ENCODE results near the gene CROCC.

Gene CROCC

DNA sequence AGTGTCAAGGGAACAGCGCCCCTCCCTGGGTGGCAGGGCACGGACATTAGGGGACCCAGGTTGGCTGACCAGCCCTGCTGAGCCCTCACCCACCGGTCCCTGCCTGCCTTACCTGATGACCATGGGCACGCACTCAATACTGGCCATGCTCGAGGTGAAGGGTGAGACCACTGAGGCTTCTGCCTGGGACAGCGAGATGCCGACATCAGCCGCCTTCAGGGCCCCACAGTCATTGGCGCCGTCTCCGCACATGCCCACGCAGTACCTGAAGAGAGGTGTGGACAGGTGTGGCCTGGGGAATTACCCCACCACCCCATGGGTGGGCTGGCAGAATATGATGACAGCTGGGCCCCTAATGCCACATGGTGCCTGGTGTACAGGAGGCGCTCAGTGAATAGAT, 66.5 kb downstream of the CROCC start:
- no peak for DNase-seq

DNA sequence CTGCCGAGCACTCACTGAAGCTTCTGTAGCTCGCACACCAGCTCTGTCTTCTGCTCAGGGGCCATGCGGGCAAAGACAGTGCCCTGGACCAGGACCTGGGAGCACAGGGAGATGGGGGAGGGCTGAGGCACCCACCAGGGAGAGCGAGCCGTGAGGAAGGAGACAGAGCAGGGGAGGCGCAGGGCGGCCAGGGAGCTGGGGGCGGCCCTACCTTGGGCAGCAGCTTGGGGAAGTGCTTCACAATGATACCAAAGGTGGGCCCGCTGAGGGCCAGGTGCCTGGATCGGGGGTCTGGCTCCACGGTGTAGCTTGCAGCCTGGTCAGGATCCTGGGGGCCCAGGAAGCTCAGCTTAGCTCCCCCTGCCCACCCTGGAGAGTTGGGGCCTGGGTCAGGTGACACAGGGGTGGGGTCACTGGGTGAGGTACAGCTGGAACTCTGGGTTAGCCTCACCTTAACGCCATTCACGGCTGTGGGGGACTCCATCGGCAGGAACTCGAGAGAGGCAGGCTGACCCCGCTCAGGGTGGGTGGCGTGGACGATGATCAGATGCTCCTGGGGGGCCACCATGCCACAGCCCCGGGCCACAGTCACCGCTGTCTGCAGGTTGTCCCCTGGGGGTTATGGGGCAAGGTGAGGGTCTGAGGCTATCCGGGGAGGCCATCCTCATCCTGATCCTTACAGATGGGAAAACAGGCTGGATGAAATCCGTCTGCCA, 68.1 kb downstream of the CROCC start:
- no peak for DNase-seq

DNA sequence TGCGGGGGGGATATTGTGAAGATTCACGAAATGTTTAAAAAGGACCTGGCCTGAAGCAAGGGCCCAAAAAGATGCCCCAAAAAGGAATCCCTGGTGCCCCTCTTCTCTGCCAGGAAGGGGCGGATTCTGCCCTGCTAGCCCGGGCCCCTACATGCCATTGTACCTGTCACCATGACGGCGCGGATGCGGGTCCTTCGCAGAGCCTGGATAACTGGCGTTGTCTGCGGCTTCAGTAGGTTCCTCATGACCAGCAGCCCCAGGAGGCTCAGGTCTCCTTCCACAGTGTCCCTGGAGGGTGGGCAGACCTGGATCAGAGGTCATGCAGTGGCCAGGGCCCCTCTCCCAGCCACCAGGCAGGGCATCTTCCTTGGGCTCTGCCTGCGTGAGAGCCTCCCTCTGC, 69.8 kb downstream of the CROCC start:
- DNase-seq = no peak

DNA sequence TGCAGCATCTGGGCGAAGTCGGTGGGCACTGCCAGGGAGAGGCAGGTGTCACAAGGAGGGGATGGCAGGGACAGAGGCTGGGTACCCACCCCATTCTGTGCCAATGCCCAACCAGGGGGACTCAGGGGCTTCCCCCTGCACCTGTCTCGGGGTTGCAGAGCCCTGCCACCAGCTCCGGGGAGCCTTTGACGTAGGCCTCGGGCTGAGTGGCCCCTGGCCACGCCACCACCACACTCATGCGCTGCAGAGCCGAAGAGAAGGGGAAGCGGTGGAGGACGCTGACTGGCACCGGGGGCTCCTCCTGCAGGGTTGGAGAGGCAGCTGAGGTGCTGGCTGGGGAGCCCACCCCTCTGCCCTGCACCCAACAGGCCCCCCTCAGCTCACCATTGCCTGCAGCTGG, 70.4 kb downstream of the CROCC start:
- DNase-seq = no peak

DNA sequence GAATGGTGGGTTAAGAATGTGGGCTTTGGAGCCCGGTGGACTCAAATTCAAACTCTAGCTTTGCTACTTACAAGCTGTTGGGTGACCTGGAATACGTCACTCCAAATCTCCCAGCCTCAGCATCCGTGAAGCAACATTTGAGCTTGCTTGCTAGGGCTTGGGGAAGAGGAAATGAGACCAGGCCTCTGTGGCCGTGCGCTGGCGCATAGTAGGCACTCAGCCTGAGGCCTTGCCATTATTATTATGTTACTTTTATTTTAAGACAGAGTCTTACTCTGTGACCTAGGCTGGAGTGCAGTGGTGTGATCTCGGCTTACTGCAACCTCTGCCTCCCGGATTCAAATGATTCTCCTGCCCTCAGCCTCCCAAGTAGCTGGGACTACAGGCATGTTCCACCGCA, 70.9 kb downstream of the CROCC start:
- DNase-seq = no peak

DNA sequence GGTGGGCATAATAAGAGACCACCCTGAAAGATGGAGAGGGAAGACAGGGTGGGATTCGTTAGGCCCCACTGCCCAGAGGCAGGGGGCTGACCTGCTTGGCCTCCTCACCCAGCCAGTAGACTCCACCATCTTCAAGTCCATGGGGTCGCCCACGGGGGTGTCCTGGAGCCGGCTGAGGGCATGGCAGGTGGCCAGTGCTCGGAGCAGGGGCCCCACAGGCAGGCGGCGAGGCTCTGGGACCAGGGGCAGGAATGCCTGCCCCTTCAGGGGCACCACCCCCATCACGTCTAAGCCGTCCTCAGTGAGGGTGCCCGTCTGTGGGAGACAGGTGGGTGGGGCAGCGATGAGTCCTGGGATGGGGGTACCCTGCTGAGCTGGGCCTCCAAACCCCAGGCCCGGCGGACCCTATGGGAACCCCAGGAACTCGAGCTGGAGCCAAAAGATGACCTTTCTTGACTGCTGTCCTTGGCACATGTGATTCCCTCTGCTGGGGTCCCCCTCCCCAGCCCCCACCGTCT, 71.8 kb downstream of the CROCC start:
- no peak for DNase-seq

DNA sequence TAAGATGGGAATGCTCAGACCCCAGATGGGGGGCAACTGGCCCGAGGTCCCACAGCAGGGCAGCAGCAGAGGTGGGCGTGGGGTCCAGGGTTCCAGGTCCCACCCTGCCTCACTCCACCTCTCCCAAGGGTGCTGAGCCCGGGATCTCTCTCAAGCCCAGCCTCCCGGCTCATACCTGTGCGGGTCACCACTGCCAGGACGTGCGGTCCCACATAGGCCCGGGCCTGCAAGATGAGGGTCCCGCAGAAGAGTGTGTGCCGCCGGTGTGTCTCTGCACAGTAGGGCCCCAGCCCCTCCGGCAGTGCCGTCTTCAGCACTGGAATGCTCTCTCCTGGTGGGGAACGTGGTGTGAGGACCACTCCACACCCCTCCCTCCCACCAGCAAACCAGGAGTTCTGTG, 75.1 kb downstream of the CROCC start:
- DNase-seq = no peak

DNA sequence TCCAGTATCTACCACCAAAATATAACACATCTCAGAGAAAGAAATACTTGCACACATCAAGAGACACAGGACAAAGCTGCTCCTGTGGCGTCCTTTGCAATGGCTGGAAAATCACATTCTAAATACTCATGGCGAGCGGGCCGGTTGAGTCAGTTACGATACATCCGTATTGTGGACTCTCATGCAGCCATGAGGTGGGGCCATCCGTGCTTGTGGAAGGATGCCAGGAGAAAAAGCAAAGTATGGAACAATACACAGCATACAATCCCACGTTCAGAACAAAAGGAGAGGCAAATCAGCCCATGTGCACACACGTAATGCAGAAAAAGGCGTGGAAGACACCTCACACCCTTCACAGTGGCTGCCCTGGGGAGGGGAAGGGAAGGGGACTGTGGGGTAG, 76.9 kb downstream of the CROCC start:
- DNase-seq = no peak

DNA sequence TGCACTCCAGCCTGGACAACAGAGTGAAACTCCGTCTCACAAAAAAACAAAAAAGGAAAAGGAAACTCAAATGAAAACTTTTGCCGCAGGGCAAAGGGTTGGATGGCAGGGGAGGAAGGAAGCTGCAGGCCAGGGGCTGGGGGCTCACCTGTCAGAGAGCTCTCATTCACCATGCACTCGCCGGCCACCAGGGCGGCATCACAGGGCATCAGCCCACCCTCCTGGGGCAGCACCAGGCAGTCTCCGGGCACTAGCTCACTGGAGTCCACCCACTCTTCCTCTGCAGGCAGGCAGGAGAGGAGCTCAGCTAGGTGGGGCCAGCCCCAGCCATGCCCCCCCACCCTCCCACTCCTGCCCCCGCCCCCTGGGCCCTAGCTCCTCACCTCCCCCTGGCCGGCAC, 78.1 kb downstream of the CROCC start:
- DNase-seq = no peak

DNA sequence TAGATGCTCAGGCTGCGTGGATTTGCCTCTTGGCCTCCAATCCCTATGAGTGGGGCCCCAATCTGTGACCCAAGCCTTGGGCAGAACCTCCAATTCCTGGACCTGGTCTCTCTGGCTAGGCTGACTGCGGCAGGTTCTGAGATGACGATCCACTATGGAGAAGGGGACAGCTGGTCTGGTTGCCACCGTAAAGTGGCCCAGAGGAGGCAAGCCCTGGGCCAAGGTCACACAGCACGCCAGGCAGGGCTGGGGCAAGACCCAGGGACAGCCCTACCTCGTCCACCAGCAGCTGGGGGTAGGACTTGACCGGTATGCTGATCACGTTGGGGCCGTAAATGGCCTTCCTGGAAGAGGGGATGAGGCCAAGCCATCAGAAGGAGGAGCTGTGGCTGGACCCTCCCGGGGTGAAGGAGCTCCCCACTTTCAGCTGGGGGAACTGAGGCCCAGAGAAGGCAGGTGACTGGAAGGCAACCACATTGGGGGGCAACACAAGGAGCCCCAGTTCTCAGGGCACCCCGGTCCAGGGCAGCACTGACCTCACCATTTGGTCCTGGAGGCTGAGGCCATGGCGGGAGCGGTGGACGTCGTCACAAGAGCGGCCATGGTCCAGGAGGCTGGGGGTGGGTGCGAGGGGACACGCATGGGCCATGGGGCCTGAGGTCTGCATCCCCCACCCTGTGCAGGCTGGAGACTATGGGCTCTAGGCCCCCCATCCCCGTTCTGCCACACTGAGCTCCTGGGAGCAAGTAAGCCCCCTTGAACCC, 80.2 kb downstream of the CROCC start:
- DNase-seq = no peak

DNA sequence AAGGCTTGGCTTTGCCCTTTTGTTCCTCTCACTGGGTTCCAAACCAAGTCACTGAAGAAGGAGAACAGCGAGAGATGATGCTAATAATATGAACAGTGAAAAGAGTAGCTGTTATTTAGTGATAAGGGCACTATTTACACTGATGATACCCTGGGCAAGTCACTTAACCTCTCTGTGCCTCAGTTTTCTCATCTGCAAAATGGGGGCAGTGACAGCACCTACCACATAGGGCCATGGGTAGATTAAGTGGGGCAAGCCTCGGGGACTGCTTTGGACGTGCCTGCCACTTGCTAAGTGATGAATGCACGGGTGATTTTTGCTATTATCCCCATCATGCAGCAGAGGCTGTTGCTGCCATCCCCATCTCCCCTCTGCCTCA, 80.8 kb downstream of the CROCC start:
- DNase-seq = no peak

DNA sequence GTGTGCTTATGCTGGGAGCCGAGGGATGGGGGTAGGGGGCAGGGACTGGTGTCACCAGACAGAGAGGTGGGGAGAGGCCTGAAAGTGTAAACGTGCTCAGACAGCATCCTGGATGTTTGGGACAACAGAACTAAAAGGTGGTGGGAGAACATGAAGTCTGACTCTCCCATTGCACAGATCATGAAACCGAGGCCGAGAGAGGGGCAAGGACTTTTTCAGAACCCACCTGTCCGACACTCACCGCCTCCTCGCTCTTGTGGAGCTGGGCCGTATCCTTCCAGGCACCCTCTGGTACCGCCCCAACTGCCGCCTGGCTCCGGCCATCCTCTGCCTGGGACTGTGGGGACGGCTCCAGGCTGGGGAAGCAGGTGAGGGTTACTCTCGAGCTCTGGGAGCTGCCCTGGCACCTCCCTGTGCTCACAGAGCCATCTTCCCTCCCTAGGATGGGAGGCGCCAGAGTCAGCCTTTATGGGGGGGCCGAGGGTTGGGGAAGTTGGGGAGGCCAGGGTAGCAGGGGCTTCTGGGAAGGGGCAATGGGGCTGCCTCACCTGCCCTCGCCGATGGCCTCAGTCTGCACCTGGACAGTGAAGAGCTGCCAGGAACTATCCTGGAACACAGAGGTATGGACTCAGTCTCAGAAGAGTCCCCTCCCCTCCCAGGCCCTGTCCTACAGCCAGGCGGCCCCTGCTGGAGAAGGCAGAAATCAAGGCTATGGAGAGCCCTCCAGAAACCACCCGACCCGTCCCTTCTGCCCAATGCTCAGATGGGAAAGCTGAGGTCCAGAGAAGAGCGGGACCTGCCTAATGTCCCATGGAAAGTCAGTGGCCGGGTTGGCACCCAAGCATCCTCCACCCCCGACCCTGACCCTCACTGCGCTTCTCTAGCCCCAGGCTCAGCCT, 83.0 kb downstream of the CROCC start:
- no peak for DNase-seq

DNA sequence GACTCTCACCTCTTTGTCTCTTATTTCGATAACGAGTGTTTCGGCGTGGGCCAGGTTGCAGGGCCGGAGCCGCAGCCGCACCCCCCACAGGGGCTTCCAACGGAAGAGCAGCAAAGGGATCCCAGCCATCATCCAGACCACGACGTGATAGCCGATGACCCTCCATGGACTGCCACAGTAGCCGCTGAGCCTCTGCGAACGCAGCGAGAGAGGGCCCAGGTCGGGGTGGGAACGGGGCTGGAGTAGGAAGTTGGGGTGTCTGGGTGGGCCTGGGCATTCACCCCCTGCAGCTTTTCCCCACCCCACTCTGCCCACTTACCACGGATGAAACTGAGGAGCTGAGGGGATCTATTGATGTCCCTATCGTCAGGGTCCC, 83.6 kb downstream of the CROCC start:
- DNase-seq = no peak

DNA sequence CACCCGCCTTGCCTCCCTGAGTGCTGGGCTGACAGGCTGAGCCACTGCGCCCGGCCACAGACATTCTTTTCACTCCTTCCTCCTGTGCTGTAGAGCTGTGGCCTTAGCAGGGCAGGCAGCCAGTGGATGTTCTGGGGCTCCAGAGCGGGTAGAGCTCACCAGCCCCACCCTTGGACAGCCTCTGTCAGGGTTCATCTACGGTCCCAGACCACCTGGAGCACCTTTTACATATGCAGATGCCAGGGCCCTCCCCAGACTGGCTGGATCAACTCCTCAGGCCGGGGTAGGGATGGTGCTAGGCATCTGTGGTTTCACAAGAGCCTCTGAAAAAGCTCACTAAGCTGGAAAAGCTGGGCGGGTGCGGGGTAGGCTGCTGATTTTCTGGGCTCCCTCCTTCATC, 85.4 kb downstream of the CROCC start:
- no peak for DNase-seq

DNA sequence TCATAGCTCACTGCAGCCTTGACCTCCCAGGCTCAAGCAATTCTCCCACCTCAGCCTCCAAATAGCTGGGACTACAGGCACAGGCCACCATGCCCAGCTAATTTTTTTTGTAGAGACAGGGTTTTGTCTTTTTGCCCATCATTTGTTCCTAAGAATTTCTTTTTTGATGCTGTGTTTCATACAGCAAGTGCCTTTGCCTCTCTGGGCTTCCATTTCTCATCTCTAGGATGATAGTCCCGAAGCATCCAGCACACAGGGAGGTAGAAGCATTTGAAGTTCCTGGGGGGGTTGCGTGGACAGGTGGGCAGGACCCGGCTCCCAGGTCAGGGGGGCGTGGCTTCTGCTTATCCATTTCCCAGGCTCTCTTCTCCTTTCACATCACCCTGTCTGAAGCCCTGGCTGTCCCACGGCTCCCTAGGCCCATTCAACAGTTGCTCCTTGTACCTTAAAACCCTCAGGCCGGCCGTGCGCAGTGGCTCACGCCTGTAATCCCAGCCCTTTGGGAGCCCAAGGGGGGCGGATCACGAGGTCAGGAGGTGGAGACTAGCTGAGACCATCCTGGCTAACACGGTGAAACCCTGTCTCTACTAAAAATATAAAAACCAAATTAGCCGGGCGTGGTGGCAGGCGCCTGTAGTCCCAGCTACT, 86.6 kb downstream of the CROCC start:
- no peak for DNase-seq

DNA sequence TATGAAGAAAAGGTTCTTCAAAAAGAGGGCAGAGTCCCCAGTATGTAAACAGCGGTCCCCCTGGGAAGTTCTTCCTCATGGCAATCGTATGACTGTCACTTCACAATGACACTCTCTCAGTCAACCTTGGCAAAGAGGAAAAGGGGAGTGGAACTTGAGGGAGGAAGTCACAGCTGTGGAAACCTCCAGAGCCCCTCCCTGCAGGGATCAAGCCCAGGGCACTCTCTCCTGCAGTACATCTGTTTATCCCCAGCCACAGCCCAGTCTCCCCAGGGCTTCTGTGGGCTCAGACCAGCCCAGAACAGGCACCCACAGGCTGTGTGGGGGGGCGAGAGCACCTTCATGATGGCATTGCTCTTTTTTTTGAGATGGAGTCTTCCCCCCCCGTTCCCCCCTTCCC, 88.0 kb downstream of the CROCC start:
- no peak for DNase-seq

DNA sequence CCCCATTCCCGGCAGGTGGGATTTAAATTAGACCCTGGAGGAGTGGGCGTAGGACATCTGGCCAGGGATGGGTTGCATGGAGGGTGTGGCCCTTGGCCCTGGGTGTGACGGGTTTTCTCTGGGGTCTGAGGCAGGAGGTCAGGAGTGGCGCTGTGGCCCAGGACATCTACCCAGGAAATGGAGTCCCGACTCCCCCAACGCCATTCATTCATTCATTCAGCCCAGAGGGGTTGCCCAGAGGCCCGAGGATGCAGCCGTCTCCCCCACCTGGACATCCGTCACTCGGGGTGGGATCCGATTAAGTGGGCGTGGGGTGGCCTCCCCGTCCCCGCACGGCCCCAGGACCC, 89.3 kb downstream of the CROCC start:
- no peak for DNase-seq

DNA sequence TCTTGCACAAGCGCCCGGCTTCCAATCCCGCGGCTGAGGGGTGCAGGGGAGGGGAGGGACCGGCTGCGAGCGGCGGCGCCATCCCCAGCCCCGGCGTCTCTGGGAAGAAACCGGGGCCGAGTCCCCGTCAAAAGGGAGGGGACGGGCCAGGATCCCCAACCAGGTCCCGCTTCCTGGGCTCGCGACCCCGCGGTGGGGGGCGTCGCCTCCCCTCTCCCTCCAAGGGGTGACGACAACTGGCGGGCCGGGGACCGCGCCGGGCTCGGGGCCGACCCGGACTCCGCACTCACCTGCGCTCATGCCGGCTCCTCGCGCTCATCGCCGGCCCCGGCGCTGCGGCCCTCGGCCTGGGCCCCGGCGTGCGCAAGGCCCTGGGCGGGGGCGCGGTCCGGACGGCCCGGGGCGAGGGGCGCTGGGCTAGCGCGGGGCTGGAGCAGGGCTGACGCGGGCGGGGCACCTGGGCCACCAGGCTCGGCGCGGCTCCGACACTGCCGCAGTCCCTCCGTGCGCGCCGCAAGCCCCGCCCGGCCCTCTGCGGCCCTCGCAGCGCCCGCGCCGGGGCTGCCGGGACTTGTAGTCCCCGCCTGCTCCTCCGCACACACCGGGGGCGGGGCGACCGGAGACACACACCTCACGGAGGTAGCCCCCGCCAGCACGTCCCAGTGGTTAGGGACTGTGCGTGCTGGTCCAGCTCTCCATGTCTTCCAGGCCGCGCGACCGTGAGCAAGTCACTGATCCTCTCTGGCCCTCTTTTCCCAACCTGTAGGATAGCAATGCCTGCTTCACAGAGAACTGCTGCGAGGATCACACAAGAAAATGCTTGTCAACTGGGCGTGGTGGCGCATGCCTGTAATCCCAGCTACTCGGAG, 89.9 kb downstream of the CROCC start, which contains the start of gene ATP13A2:
Gene ATP13A2 (minus strand): TSS at position 490 of the 869 bp plus-strand sequence. CDS start 190 bp downstream, at position 300.
- peak; percentile 47 for DNase-seq

DNA sequence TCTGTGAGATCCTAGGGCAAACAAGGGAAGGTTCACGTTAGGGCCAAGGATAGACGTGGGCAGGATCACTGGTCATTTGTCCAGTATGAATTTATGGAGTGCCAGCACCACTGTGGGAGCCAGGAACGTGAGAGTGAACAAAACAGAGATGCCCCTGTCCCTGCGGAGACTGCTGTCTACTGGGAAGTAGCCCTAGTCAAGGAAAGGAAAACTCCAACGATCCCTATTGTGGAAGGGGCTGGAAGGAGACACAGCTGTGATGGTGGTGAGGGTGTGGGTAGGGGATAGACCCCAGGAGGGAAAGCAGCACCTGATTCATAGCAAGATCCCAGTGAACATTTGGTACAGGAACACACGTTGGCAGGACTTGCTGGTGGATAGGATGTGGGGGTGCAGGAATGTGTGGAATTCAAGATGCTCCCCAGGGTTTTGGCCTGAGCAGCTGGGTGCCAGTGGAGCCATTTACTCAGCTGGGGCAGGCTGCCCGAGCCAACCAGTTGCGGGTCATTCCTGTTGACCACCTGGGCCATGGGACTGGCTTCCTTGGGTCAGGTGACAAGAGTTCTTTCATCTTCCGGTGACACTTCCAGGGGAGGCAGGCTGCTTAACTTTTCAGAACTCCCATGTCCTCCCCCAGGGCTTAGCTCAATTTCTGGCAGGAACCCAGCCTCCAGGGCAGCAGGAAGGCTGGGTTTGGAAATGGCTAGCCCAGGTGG, 91.2 kb downstream of the CROCC start:
- peak; percentile 24 for DNase-seq

DNA sequence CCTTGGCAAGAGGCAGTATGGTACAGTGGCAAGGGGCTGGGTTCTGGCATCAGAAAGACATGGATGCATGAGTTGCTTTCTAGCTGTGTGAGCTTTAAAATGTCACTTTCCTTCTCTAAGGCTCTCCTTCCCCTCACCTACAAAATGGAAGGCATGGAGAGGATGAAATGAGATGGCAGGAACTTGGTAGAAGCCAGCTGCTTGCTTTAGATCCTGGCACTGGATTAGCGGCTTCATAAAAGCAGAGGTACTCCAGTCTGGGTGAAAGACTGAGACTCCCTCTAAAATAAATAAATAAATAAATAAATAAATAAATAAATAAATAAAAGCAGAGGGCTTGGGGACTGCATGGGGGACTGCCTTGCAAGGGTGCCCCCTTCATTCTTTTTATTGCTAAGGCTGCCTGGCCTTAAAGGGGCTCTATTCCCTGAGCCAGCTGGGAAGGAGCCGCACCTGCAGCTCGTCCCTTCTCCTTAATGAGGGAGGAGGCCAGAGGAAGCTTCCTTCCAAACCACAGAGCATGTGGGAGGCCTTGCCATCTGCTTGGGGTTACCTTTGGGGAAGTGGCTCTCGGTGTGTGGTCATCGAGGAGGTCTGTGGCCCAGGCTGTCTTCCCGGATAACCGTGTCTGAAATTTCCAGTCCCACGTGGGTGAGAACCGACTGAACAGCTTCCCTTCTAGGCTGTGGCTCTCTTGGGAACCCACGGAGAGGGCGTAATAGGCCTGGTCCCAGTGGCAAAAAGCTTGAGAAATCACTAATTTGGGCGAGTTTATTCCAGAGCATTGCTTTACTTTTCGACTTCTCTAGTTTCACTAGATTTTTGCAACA, 92.0 kb downstream of the CROCC start:
- DNase-seq = no peak
